SH-SY5Y (cell line): ENCODE measurements around the gene LRP1.

ENCODE experiments used
- GATA2 ChIP-seq: IDR thresholded peaks from 2 replicates; pipeline ENCODE4 v1.6.1; 2011; ENCODE audit warnings: mild to moderate bottlenecking, low read depth, low read length
- GATA3 ChIP-seq: IDR thresholded peaks from 2 replicates; pipeline ENCODE4 v1.6.1; 2011; ENCODE audit warnings: low read depth, mild to moderate bottlenecking, low read length, moderate library complexity

- TF ChIP-seq GATA2, result no peak
- no peak for TF ChIP-seq GATA3
These were observed 42.6 kb downstream of the LRP1 start for GRCh38 chr12:57170927-57171326.
